A549 (cell line): ENCODE data around the gene PGF. TPM values are rescaled to one million over a fixed set of nuclear protein-coding genes. Genes with fewer than 3 reads are reported as not detected.

Experiments used
- ATAC-seq, 2 experiments: fragments of 200-7000 bp in 1 of 2; fragments of >200 bp in 1 of 2; cut with Nextera tagmentation in 1 of 2; cut with Tn5 transposase in 1 of 2; 3 replicates each; pipeline versions ENCODE4 v1.8.0 to v1.9.1; 2018 to 2020; ENCODE audit warnings: mild to moderate bottlenecking in 1 of 2, moderate library complexity in 1 of 2
- CTCF ChIA-PET: fragments of 300-600 bp; sonication (Branson Sonifier 250); formaldehyde crosslinking; extraction: SDS; loops from one replicate; lab custom pipeline; 2021; ENCODE audit warnings: antibody characterized with exemption, inconsistent platforms; lab: Yijun Ruan, JAX
- POLR2A ChIA-PET: fragments of 350-600 bp; formaldehyde crosslinking; extraction: SDS; loops from one replicate; lab custom pipeline; 2021; ENCODE audit warnings: antibody characterized with exemption, inconsistent platforms; lab: Yijun Ruan, JAX
- DNase-seq, 2 experiments: peaks; one replicate each; pipeline versions ENCODE4 v3.0.0 to v3.0.0-alpha.2; 2011 to 2016; ENCODE audit warnings: low read depth in 1 of 2, low spot score in 1 of 2
- FAIRE-seq: peaks from 2 replicates; lab custom pipeline; 2011; peaks lifted over from hg19 to GRCh38; lab: Jason Lieb, UNC
- H3K27ac ChIP-seq, 2 experiments: fragments of >200 bp; sonication (Bioruptor Twin); formaldehyde crosslinking; 3 replicates each; pipeline ENCODE4 v1.5.1; 2016 to 2017
- H3K4me1 ChIP-seq: fragments of >200 bp; sonication (Bioruptor Twin); formaldehyde crosslinking; 3 replicates; pipeline ENCODE4 v1.6.1; 2016
- H3K4me2 ChIP-seq: fragments of >200 bp; sonication (Bioruptor Twin); formaldehyde crosslinking; 3 replicates; pipeline ENCODE4 v1.6.1; 2016
- H3K4me3 ChIP-seq: fragments of >200 bp; sonication (Bioruptor Twin); formaldehyde crosslinking; 3 replicates; pipeline ENCODE4 v1.5.1; 2016
- H3K9me3 ChIP-seq: fragments of >200 bp; sonication (Bioruptor Twin); formaldehyde crosslinking; 3 replicates; pipeline ENCODE4 v1.6.1; 2016
- BHLHE40 ChIP-seq: IDR thresholded peaks from 2 replicates; pipeline ENCODE4 v1.6.1; 2012; ENCODE audit warnings: low read depth, low read length, inconsistent platforms
- EP300 ChIP-seq, 2 experiments: fragments of >200 bp; sonication (Bioruptor Twin); formaldehyde crosslinking; IDR thresholded peaks; 2 replicates in 1 of 2; 3 replicates in 1 of 2; pipeline ENCODE4 v1.6.1; 2016 to 2017
- FOSL2 ChIP-seq, 2 experiments: fragments of 450-650 bp in 1 of 2; fragments of >200 bp in 1 of 2; sonication (Bioruptor Twin) in 1 of 2; formaldehyde crosslinking; IDR thresholded peaks; 2 replicates each; pipeline versions ENCODE4 v1.5.0 to v1.6.1; 2016 to 2020; ENCODE audit warnings: mild to moderate bottlenecking in 1 of 2, moderate library complexity in 1 of 2
- FOXS1 ChIP-seq: fragments of 250-450 bp; sonication (Bioruptor Pico); IDR thresholded peaks from 2 replicates; pipeline ENCODE4 v1.5.0; 2020; ENCODE audit warnings: mild to moderate bottlenecking, moderate library complexity
- HMGXB4 ChIP-seq: fragments of 250-450 bp; sonication (Bioruptor Pico); IDR thresholded peaks from 2 replicates; pipeline ENCODE4 v1.5.0; 2021; ENCODE audit warnings: mild to moderate bottlenecking, moderate library complexity, borderline replicate concordance
- JUN ChIP-seq, 2 experiments: fragments of >200 bp; sonication (Bioruptor Twin); formaldehyde crosslinking; IDR thresholded peaks; 2 replicates in 1 of 2; 3 replicates in 1 of 2; pipeline ENCODE4 v1.6.1; 2016 to 2017
- MAFK ChIP-seq: fragments of 450-650 bp; IDR thresholded peaks from 2 replicates; pipeline ENCODE4 v1.6.1; 2014; ENCODE audit not compliant: partially characterized antibody
- MAX ChIP-seq: IDR thresholded peaks from 2 replicates; pipeline ENCODE4 v1.6.1; 2012
- NR3C1 ChIP-seq: fragments of >200 bp; sonication (Bioruptor Twin); formaldehyde crosslinking; IDR thresholded peaks from 3 replicates; pipeline ENCODE4 v1.6.1; 2017
- POLR2AphosphoS2 ChIP-seq: conservative IDR thresholded peaks from 2 replicates; pipeline ENCODE4 v1.6.1; 2012; ENCODE audit warnings: low read length, improper control_type of control experiment, inconsistent platforms
- RCOR1 ChIP-seq: fragments of 150-350 bp; IDR thresholded peaks from 2 replicates; pipeline ENCODE4 v1.6.1; 2014; ENCODE audit warnings: antibody characterized with exemption, low read length, low read depth
- REST ChIP-seq: fragments of 200-600 bp; sonication (generic); IDR thresholded peaks from 2 replicates; pipeline ENCODE4 v1.6.1; 2016; ENCODE audit warnings: antibody characterized with exemption, mild to moderate bottlenecking, moderate library complexity
- RNF2 ChIP-seq: fragments of 200-600 bp; sonication (generic); IDR thresholded peaks from 2 replicates; pipeline ENCODE4 v1.6.1; 2016; ENCODE audit warnings: low read depth, mild to moderate bottlenecking, antibody characterized with exemption, moderate library complexity, borderline replicate concordance
- SMC3 ChIP-seq: fragments of >200 bp; sonication (Bioruptor Twin); formaldehyde crosslinking; IDR thresholded peaks from 3 replicates; pipeline ENCODE4 v1.6.1; 2018; ENCODE audit warnings: inconsistent platforms
- TFCP2L1 ChIP-seq: fragments of 250-450 bp; sonication (Bioruptor Pico); IDR thresholded peaks from 2 replicates; pipeline ENCODE4 v1.5.0; 2021; ENCODE audit warnings: mild to moderate bottlenecking
- USF2 ChIP-seq: fragments of 450-650 bp; IDR thresholded peaks from 2 replicates; pipeline ENCODE4 v1.6.1; 2014; ENCODE audit warnings: antibody characterized with exemption
- ZC3H11A ChIP-seq: fragments of 450-650 bp; IDR thresholded peaks from 2 replicates; pipeline ENCODE4 v1.6.1; 2014; ENCODE audit warnings: antibody characterized with exemption, mild to moderate bottlenecking
- WGBS: methylation state at CpG from one replicate; pipeline ENCODE4 v1.1.6; 2017; ENCODE audit errors: missing lambda C conversion rate; 5-methylcytosine and 5-hydroxymethylcytosine counted together
- polyA plus RNA-seq, 4 experiments: library from polyadenylated mRNA; depleted of rRNA in 3 of 4; stranded (reverse); fragments of >200 nt; fragmentation: RNase III in 1 of 4; extraction: RNeasy Plus Mini Kit Qiagen cat#74134 plus additional on column Dnase treatment in 1 of 4; gene quantifications; 2 replicates in 3 of 4; 3 replicates in 1 of 4; pipeline ENCODE4 v1.2.3, GENCODE V29; 2011 to 2017

PGF gene
- polyA plus RNA-seq, 2 of the 4 experiments (the other 2 are of a cell fraction) = 0.63 to 1.1 TPM

- FAIRE-seq (no peak), ATAC-seq (no peak)
- 84% methylated on average over 10 of the region's 10 CpGs for WGBS
- ChIA-PET POLR2A (no interaction called here), CTCF (interaction anchor here (1.1 to 6.2 kb wide), 6 partner anchors 8 to 150 kb away, joined by 3 to 50 read pairs (median 10); partner anchors contain the start of gene PGF)
- no peak overlapping the region for H3K4me3 ChIP-seq
- H3K4me2 ChIP-seq = no peak overlapping the region
- TF ChIP-seq BHLHE40 = no peak
- TF ChIP-seq SMC3 = no peak
- no peak for TF ChIP-seq JUN (IDR thresholded peaks at IDR 0.05)
- TF ChIP-seq RNF2 = no peak
- TF ChIP-seq MAX = no peak
- TF ChIP-seq FOXS1 = no peak
- TF ChIP-seq ZC3H11A = no peak
- no peak for TF ChIP-seq POLR2AphosphoS2
- TF ChIP-seq RCOR1 = no peak
- TF ChIP-seq HMGXB4 (CRISPR knock-in tag) = no peak
- TF ChIP-seq NR3C1 = no peak
- TF ChIP-seq, all 56 proteins: peak for 0
- Histone ChIP-seq H3K9me3 (no peaks in the 10 kb centered on the region), H3K27ac (no peak overlapping the region), H3K4me1 (peaks cover 9% of the 10 kb centered on the region)
- no peak for DNase-seq
Measured at GRCh38 chr14:74938531-74939495, 16.6 kb downstream of the PGF start.

GRCh38 chr14:74937171-74937570 lies 18.2 kb downstream of the PGF start:
- WGBS = 77% methylated on average over 2 of the region's 2 CpGs
- no peak for TF ChIP-seq REST
- TF ChIP-seq FOSL2 (IDR thresholded peaks at IDR 0.05) = no peak
- no peak for TF ChIP-seq FOSL2 (CRISPR knock-in tag; IDR thresholded peaks at IDR 0.05)
- TF ChIP-seq MAFK = no peak
- TF ChIP-seq EP300 (IDR thresholded peaks at IDR 0.05) = no peak
- TF ChIP-seq USF2 = no peak
- TF ChIP-seq TFCP2L1 (CRISPR knock-in tag) = no peak
- no peaks in the 10 kb centered on the region for H3K9me3 ChIP-seq
- no peak overlapping the region for H3K4me3 ChIP-seq
- no peak for FAIRE-seq
- no peak overlapping the region for H3K4me2 ChIP-seq
- no peak for DNase-seq
- H3K4me1 ChIP-seq = peaks cover 12% of the 10 kb centered on the region
- POLR2A ChIA-PET = no interaction called here
- no peak for ATAC-seq
- no peak overlapping the region for H3K27ac ChIP-seq
- CTCF ChIA-PET = interaction anchor here (3.2 to 6.2 kb wide), 3 partner anchors 9 to 151 kb away, joined by 13 to 50 read pairs (median 14); no protein-coding TSS in a partner anchor
